Neural cell (in vitro differentiated cells): ENCODE measurements around the gene CLDN20. TPM values are rescaled to one million over a fixed set of nuclear protein-coding genes. Genes with fewer than 3 reads are reported as not detected.
"Not testable (repeated sequence)": the region's sequence is repeated elsewhere in the genome, so short reads cannot be mapped to it uniquely, and the experiment has no call there.

ENCODE experiments used
- H2AFZ ChIP-seq: fragments of 200-600, 300-800 bp; sonication (generic), shearing (Covaris generic); 2 replicates; pipeline ENCODE4 v1.6.0; 2014; ENCODE audit warnings: low read depth, mild to moderate bottlenecking, antibody characterized with exemption, low read length, moderate library complexity
- H3F3A ChIP-seq: fragments of 200-600 bp; shearing (Covaris generic); 2 replicates; pipeline ENCODE4 v1.6.1; 2016; ENCODE audit warnings: mild to moderate bottlenecking, moderate library complexity, mixed read lengths, antibody characterized with exemption, low read length; ENCODE audit not compliant: insufficient read depth, poor library complexity, severe bottlenecking
- H3K27ac ChIP-seq: fragments of 200-600, 300-800 bp; sonication (generic), shearing (Covaris generic); 2 replicates; pipeline ENCODE4 v1.5.1; 2014; ENCODE audit warnings: mild to moderate bottlenecking, low read length, moderate library complexity
- H3K27me3 ChIP-seq: fragments of 300-800, 200-600 bp; sonication (generic), shearing (Covaris generic); 2 replicates; pipeline ENCODE4 v1.6.0; 2014; ENCODE audit warnings: mild to moderate bottlenecking, low read depth, low read length, moderate library complexity; ENCODE audit not compliant: insufficient read depth
- H3K36me3 ChIP-seq: fragments of 300-800, 200-600 bp; sonication (generic), shearing (Covaris generic); 2 replicates; pipeline ENCODE4 v1.5.1; 2014; ENCODE audit warnings: mild to moderate bottlenecking, antibody characterized with exemption, low read length, moderate library complexity; ENCODE audit not compliant: insufficient read depth
- H3K4me2 ChIP-seq: fragments of 300-800, 200-600 bp; sonication (generic), shearing (Covaris generic); 2 replicates; pipeline ENCODE4 v1.6.0; 2014; ENCODE audit warnings: mild to moderate bottlenecking, low read length
- H3K4me3 ChIP-seq: fragments of 300-800, 200-600 bp; sonication (generic), shearing (Covaris generic); 2 replicates; pipeline ENCODE4 v1.5.1; 2014; ENCODE audit warnings: mild to moderate bottlenecking, low read length, moderate library complexity
- H3K79me2 ChIP-seq: fragments of 200-600 bp; shearing (Covaris generic); replicated peaks from 2 replicates; pipeline ENCODE4 v1.6.0; 2014; ENCODE audit warnings: mild to moderate bottlenecking, low read length, moderate library complexity; ENCODE audit not compliant: insufficient read depth
- H3K9ac ChIP-seq: fragments of 300-800, 200-600 bp; sonication (generic), shearing (Covaris generic); 2 replicates; pipeline ENCODE4 v1.6.1; 2016; ENCODE audit warnings: mild to moderate bottlenecking, low read length, mixed read lengths
- H3K9me2 ChIP-seq: fragments of 200-600 bp; shearing (Covaris generic); 2 replicates; pipeline ENCODE4 v1.6.1; 2016; ENCODE audit warnings: mild to moderate bottlenecking, low read length, mixed read lengths; ENCODE audit not compliant: insufficient read depth
- H3K9me3 ChIP-seq: fragments of 200-600, 300-800 bp; sonication (generic), shearing (Covaris generic); 2 replicates; pipeline ENCODE4 v1.6.1; 2016; ENCODE audit warnings: mild to moderate bottlenecking, mixed run types, low read length, moderate library complexity, mixed read lengths
- H4K20me1 ChIP-seq: fragments of 200-600 bp; shearing (Covaris generic); 2 replicates; pipeline ENCODE4 v1.6.1; 2016; ENCODE audit warnings: mild to moderate bottlenecking, mixed run types; ENCODE audit not compliant: insufficient read depth
- EP300 ChIP-seq: fragments of 450-650 bp; conservative IDR thresholded peaks from 2 replicates; pipeline ENCODE4 v1.6.1; 2014; ENCODE audit warnings: antibody characterized with exemption, mild to moderate bottlenecking, moderate library complexity; ENCODE audit not compliant: poor library complexity, severe bottlenecking
- EZH2 ChIP-seq: fragments of 200-600, 300-800 bp; shearing (Covaris generic), sonication (generic); IDR thresholded peaks from 2 replicates; pipeline ENCODE4 v1.6.1; 2014; ENCODE audit warnings: antibody characterized with exemption, low read length, borderline replicate concordance, mild to moderate bottlenecking; ENCODE audit not compliant: insufficient read depth, poor library complexity, severe bottlenecking
- MXI1 ChIP-seq: fragments of 450-650 bp; conservative IDR thresholded peaks from 2 replicates; pipeline ENCODE4 v1.6.1; 2014; ENCODE audit warnings: antibody characterized with exemption, mild to moderate bottlenecking; ENCODE audit not compliant: poor library complexity, severe bottlenecking
- POLR2AphosphoS5 ChIP-seq: IDR thresholded peaks from 2 replicates; pipeline ENCODE4 v1.6.1; 2012
- RAD21 ChIP-seq: fragments of 450-650 bp; conservative IDR thresholded peaks from 2 replicates; pipeline ENCODE4 v1.6.1; 2014; ENCODE audit warnings: antibody characterized with exemption, mild to moderate bottlenecking, moderate library complexity
- SMC3 ChIP-seq: fragments of 450-650 bp; conservative IDR thresholded peaks from 2 replicates; pipeline ENCODE4 v1.6.1; 2014; ENCODE audit warnings: antibody characterized with exemption, mild to moderate bottlenecking, moderate library complexity; ENCODE audit not compliant: poor library complexity
- TAF1 ChIP-seq: IDR thresholded peaks from 2 replicates; pipeline ENCODE4 v1.6.1; 2012; ENCODE audit warnings: low read depth
- polyA plus RNA-seq: library from polyadenylated mRNA; depleted of rRNA; stranded (reverse); fragments of >200 nt; gene quantifications from 2 replicates; pipeline ENCODE4 v1.2.3, GENCODE V29; 2014
- TF ChIP-seq, protein P1 (sequence below): IDR thresholded peaks from 2 replicates; pipeline ENCODE4 v1.6.1; 2012; ENCODE audit warnings: borderline replicate concordance
- TF ChIP-seq, protein P2 (sequence below): fragments of 450-650 bp; IDR thresholded peaks from 2 replicates; pipeline ENCODE4 v1.5.1; 2014; ENCODE audit warnings: antibody characterized with exemption, mild to moderate bottlenecking, moderate library complexity; ENCODE audit not compliant: poor library complexity, severe bottlenecking

Gene CLDN20
- polyA plus RNA-seq, 1 donor from 2014 or later = not detected

DNA sequence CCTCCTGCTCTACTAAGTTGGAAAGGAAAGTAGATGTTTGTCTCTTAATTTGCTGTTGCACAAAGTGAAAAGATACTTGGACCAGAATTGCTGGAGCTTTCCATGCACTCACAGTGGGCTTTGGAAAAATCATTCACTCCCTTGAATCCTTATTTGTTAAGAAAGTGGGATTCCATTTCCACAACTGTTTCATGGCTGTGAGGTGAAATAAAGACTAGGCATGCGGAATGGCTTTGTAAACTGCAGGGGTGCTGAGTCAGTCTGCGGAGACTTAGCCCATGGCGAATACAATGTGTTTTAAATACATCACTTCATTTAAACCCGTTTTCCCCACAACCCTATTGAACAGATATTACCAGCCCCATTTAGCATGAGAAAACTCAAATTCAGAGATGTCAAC, 36.8 kb upstream of the CLDN20 start:
- no peak for TF ChIP-seq TAF1
- no peak for TF ChIP-seq RAD21
- TF ChIP-seq EP300 = no peak
- TF ChIP-seq, protein P1, sequence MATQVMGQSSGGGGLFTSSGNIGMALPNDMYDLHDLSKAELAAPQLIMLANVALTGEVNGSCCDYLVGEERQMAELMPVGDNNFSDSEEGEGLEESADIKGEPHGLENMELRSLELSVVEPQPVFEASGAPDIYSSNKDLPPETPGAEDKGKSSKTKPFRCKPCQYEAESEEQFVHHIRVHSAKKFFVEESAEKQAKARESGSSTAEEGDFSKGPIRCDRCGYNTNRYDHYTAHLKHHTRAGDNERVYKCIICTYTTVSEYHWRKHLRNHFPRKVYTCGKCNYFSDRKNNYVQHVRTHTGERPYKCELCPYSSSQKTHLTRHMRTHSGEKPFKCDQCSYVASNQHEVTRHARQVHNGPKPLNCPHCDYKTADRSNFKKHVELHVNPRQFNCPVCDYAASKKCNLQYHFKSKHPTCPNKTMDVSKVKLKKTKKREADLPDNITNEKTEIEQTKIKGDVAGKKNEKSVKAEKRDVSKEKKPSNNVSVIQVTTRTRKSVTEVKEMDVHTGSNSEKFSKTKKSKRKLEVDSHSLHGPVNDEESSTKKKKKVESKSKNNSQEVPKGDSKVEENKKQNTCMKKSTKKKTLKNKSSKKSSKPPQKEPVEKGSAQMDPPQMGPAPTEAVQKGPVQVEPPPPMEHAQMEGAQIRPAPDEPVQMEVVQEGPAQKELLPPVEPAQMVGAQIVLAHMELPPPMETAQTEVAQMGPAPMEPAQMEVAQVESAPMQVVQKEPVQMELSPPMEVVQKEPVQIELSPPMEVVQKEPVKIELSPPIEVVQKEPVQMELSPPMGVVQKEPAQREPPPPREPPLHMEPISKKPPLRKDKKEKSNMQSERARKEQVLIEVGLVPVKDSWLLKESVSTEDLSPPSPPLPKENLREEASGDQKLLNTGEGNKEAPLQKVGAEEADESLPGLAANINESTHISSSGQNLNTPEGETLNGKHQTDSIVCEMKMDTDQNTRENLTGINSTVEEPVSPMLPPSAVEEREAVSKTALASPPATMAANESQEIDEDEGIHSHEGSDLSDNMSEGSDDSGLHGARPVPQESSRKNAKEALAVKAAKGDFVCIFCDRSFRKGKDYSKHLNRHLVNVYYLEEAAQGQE = no peak
- no peak for TF ChIP-seq SMC3
- TF ChIP-seq MXI1 = no peak
- TF ChIP-seq, protein P2, sequence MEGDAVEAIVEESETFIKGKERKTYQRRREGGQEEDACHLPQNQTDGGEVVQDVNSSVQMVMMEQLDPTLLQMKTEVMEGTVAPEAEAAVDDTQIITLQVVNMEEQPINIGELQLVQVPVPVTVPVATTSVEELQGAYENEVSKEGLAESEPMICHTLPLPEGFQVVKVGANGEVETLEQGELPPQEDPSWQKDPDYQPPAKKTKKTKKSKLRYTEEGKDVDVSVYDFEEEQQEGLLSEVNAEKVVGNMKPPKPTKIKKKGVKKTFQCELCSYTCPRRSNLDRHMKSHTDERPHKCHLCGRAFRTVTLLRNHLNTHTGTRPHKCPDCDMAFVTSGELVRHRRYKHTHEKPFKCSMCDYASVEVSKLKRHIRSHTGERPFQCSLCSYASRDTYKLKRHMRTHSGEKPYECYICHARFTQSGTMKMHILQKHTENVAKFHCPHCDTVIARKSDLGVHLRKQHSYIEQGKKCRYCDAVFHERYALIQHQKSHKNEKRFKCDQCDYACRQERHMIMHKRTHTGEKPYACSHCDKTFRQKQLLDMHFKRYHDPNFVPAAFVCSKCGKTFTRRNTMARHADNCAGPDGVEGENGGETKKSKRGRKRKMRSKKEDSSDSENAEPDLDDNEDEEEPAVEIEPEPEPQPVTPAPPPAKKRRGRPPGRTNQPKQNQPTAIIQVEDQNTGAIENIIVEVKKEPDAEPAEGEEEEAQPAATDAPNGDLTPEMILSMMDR = no peak
- no peak for TF ChIP-seq EZH2
- no peak for TF ChIP-seq POLR2AphosphoS5
- Histone ChIP-seq H3K9me2 (no peaks in the 10 kb centered on the region), H3K79me2 (peaks cover 44% of the 10 kb centered on the region), H3F3A (no peaks in the 10 kb centered on the region), H3K4me3 (no peak overlapping the region), H3K27me3 (no peaks in the 10 kb centered on the region), H3K9me3 (no peaks in the 10 kb centered on the region), H3K36me3 (no peaks in the 10 kb centered on the region), H3K27ac (no peak overlapping the region), H3K4me2 (no peak overlapping the region), H3K9ac (no peak overlapping the region), H2AFZ (no peak overlapping the region), H4K20me1 (no peaks in the 10 kb centered on the region)

GRCh38 chr6:155228546-155229166, 35.2 kb upstream of the CLDN20 start:
- TF ChIP-seq EP300 = no peak
- no peak for TF ChIP-seq RAD21
- TF ChIP-seq, protein P2 = no peak
- peaks cover 40% of the 10 kb centered on the region for H3K79me2 ChIP-seq
- no peak overlapping the region for H3K4me3 ChIP-seq
- H3K27me3 ChIP-seq = no peaks in the 10 kb centered on the region
- no peak overlapping the region for H3K9ac ChIP-seq
- H3K4me2 ChIP-seq = no peak overlapping the region
- H3F3A ChIP-seq = no peaks in the 10 kb centered on the region
- no peaks in the 10 kb centered on the region for H4K20me1 ChIP-seq
- no peaks in the 10 kb centered on the region for H3K36me3 ChIP-seq
- no peak overlapping the region for H2AFZ ChIP-seq
- no peaks in the 10 kb centered on the region for H3K9me3 ChIP-seq
- no peaks in the 10 kb centered on the region for H3K9me2 ChIP-seq
- no peak overlapping the region for H3K27ac ChIP-seq

DNA sequence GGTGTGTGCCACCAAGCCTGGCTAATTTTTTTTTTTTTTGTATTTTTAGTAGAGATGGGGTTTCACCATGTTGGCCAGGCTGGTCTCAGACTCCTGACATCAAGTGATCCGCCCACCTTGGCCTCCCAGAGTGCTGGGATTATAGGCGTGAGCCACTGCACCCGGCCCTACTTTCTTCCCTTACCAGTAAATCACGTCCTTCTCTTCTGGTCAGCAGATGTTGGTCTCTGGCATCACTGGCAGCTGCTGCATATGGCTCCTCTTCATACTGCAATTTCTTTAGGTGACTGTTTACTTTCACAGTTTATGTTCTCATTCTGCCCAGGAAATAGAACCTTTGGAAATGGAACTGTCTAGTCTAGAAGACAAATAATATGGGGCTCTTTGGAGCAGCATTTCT, 32.8 kb upstream of the CLDN20 start:
- H3K79me2 ChIP-seq = peaks cover 18% of the 10 kb centered on the region
- H3K36me3 ChIP-seq, H3K4me3 ChIP-seq, H3F3A ChIP-seq, H3K27ac ChIP-seq, H4K20me1 ChIP-seq, H3K27me3 ChIP-seq, H3K4me2 ChIP-seq, H3K9me3 ChIP-seq, H3K9me2 ChIP-seq, H2AFZ ChIP-seq, H3K9ac ChIP-seq: not testable (repeated sequence)
